Measurements from ENCODE around the gene NHSL1.

DNA sequence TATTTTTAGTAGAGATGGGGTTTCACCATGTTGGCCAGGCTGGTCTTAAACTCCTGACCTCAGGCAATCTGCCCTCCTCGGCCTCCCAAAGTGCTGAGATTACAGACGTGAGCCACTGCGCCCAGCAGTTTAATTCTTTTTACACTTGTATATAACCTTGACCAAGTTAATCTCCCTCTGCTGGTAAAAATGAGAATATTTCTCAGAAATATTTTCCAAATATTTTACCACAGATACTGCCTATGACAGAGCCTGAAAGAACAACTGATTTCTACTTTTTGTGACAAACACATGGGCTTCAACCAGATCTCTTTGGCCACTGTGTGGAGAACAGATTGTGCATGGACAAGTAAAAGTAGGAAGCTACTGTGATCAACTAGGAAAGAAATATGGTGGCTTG, 21.2 kb upstream of the NHSL1 start:
- TF ChIP-seq, protein P1, sequence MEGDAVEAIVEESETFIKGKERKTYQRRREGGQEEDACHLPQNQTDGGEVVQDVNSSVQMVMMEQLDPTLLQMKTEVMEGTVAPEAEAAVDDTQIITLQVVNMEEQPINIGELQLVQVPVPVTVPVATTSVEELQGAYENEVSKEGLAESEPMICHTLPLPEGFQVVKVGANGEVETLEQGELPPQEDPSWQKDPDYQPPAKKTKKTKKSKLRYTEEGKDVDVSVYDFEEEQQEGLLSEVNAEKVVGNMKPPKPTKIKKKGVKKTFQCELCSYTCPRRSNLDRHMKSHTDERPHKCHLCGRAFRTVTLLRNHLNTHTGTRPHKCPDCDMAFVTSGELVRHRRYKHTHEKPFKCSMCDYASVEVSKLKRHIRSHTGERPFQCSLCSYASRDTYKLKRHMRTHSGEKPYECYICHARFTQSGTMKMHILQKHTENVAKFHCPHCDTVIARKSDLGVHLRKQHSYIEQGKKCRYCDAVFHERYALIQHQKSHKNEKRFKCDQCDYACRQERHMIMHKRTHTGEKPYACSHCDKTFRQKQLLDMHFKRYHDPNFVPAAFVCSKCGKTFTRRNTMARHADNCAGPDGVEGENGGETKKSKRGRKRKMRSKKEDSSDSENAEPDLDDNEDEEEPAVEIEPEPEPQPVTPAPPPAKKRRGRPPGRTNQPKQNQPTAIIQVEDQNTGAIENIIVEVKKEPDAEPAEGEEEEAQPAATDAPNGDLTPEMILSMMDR (IDR thresholded peaks at IDR 0.05): peak; percentile 48
- TF ChIP-seq ZFX (IDR thresholded peaks at IDR 0.05; ENCODE audit: borderline replicate concordance): no peak

All from 22Rv1 (cell line).